Forelimb muscle (tissue), 1 donor: Measurements from ENCODE around the gene HOXD12. TPM values are rescaled to one million over a fixed set of nuclear protein-coding genes. Genes with fewer than 3 reads are reported as not detected.

Experiments
- DNase-seq: peaks from one replicate; pipeline ENCODE4 v3.0.0-alpha.2; 2013; ENCODE audit warnings: low read depth
- polyA plus RNA-seq: library from polyadenylated mRNA; unstranded; fragments of 120-200 nt; gene quantifications from one replicate; pipeline ENCODE4 v1.2.1, GENCODE V29; 2013; ENCODE audit not compliant: insufficient read length

HOXD12 gene
- polyA plus RNA-seq, 1 donor: not detected

DNA sequence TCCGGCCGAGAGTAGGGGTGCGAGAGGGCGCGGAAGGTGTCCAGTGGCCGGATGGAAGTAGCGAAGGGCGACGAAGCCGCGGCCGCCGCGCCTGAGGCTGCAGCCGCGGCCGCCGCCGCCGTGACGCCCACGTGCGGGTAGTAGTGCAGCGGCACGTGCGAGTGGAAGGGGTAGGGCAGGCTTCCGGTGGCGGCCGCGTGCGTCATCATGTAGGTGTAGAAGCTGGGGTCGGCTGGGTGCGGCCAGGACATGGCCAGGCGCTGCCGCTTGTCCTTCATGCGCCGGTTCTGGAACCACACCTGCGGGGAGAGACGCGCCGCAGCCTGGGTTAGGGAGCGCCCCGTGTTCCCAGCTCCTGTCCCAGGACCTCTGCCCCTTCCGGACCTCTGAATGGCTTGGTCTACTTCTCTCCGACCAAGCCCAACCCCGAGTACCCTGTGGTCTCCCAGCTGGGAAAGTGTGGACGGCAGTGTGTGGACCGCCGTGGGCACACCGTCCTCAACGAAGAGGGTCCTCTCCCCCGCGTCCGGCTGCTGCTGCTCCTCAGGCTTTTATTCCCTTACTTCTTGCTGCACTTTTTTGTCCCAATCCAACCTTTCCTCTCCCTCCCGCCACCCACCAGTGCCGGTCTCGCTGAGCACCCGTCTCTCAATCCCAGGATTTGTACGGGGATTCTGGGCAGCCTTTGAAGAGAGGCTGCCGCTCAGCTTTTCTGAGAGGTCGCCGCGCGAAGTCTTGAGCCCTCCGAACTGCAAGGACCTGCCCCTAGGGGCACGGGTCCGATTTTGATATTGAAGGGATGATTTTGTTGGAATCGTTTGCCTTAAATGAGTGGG is 18.8 kb upstream of the HOXD12 start:
- no peak for DNase-seq

DNA sequence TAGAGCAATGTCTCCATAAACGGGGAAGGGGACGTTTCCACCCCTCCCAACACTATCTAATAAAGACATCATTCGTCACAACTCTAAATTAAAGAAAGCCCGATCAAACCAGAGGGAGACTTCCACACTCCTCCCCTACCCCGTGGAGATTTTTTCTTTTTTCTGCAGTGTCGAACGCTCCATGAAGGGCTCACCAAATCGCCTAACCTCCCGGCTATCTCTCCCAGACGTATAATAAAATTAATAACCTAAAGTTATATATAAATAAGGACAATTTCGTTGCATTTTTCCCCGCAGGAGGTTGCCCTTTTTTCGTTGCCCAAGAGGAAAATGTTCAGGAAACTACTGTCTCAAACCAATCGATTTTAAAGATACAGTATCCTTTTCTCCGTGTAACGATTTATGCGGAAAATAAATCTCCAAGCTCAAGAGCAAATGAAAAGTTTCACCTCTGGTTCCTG is 18.2 kb upstream of the HOXD12 start:
- no peak for DNase-seq

DNA sequence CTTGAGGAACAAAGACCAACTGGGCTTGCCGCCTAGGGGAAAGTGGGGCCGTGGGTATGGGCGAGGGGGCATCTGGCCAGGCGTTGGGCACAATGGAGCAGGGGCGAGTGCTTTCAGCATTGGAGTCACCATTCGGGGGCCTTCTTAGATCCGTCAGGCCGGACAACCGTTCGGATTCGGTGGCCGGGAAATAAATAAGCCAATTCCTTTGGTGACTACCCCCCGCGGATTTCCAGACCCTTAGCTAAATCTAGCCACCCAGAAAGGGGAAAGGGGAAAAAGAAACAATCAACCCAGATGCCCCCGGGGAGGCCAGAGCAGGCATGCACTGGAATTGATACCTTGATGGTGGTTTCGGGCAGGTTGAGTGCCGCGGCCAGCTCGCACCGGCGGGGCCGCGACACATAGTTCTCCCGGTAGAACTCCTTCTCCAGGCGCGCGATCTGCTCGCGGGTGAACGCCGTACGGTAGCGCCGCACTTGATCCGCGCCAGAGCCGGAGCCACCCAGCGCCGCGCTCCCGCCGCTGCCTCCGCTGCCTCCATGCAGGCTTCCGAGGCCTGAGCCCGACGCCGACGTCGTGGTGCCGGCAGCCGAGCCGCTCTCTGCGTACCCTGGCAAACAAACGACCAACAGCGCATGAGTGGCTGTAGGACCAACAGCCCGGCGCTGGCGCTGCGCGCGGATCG is 17.6 kb upstream of the HOXD12 start:
- no peak for DNase-seq

DNA sequence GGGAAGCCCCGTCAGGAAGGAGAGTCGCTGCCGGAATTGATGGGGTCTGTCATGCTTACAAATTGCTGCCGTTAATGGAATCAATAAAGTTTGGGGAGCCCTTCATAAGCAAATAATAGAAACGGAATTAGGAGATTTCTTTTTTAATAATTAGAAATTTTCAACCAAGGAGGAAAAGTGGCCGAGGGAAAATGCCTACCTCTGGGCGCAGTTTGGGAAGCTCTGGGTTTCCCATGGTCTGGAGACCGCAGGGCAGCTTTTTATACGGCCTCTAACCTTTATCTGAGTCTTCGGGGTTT is 17.1 kb upstream of the HOXD12 start:
- no peak for DNase-seq

DNA sequence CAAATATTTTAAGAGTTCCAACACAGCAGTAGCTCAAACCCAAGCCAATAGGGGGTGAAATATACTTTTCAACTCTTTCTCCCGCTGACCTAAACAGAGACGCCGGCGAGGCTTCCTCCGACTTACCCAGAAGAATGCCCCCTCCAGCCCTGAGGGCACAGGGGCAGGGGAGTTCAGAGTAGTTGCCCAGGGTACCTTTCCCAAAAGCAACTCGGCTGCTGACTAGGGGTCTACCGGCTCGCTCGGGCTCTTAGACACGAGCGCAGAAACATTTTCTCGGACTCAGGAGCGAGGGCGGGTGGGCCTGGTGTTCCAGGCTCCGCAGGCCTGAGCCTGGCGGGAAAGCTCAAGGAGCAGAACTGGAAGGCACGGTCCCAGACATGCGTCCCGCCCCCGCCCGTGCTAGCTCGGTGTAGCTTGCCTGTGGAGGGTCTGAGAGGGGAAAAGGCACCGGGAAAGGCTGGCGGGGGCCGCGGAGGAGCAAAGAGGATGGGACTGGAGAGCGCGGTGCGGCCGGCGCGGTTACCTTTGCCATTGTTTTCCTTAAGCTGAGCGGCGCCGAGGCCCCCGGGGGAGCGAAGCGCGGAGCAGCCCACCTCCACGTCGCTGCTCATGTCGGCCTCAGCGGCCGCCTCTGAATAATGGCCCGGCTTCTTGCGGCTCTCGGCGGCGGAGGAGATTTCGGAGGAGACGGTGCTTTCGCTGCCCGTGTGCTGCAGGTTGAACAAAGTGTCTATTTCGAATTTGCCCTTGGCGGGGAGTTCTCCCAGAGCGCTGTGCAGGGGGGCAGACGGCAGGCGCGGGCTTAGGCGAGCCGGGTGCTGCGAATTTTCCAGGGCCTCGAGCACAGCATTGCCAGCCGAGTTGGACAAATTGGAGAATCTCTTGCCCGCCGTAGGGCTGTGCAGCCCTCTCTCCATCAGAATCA is 16.5 kb upstream of the HOXD12 start:
- DNase-seq: no peak

DNA sequence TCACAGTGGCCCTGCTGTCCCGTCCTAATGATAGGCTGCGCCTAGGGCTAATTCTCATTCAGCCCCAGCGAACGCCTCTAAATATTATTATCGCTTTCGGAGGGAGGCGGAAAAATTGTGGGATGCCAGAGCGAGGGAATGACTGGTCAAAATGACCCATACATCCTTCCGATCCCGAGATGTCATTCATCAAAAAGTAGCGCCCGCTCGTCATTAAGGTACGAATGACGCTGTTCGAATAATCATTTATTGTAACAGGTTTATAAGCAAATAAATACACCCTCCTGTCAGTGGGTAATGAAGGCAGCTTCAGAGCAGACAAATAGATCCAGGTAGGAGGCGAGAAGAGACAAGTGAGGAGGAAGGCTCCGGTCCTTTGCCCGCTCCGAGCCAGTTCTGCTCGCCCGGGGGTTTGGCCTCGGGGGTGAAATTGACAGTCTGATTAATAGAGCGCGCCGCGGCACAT is 15.8 kb upstream of the HOXD12 start, which contains the start of gene EVX2:
TSS of gene EVX2 (minus strand) at position 167 of the 466 bp plus-strand sequence. CDS start 186 bp downstream, outside the sequence.
- DNase-seq: no peak

DNA sequence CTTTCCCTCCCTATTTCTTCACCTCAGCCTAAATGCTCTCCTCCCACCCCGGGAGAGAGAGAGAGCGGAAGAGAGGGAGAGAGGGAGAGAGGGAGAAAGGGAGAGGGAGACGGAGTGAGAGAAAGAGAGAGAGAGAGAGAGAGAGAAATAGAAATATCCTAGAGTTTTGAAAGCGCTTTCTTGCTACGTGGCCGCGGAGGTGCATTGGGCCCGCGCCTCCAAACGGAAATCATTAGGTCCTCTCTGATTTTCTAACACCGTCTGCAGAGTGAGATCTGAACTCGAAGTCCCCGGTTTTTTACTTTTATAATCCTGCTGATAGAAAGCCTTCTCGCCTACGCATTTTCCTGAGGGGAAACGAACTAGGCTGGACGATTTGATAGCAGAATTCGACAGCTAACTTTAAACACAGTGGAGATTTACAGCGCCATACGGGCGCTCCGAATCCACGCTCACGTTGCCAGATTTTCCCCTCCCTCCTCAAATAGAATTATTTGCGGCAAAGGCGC is 14.9 kb upstream of the HOXD12 start:
- no peak for DNase-seq

DNA sequence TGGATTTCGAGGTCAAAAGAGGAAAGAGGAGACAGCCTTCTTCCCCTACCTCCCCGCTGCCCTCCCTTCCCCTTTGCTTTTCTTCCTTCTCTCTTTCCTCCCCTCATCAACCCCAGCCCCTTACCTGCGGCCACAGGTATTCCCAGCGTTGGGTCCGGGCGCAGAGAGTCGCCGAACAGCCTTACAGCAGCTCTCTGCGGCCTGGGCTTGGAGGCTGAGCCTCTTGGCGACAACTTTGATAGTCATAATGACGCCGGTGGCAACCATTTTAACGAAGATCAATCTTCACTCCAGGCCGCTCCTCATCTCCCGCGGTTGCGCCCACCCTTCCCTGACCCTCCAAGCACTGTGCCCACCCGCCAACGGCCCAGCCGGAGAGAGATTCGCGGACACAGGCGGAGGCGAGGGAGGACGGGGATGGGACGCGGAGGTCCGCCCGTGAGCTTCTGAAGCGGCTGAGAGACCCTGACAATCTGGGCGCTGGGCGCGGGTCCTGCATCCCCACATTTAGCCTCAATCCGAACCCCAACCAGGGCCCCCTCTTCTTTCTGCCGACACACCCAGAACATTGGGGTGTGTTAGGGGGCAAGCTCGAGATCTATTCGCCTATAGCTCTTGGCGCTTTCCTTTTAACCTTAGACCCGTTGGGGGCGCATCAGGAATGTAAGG is 14.3 kb upstream of the HOXD12 start:
- no peak for DNase-seq

DNA sequence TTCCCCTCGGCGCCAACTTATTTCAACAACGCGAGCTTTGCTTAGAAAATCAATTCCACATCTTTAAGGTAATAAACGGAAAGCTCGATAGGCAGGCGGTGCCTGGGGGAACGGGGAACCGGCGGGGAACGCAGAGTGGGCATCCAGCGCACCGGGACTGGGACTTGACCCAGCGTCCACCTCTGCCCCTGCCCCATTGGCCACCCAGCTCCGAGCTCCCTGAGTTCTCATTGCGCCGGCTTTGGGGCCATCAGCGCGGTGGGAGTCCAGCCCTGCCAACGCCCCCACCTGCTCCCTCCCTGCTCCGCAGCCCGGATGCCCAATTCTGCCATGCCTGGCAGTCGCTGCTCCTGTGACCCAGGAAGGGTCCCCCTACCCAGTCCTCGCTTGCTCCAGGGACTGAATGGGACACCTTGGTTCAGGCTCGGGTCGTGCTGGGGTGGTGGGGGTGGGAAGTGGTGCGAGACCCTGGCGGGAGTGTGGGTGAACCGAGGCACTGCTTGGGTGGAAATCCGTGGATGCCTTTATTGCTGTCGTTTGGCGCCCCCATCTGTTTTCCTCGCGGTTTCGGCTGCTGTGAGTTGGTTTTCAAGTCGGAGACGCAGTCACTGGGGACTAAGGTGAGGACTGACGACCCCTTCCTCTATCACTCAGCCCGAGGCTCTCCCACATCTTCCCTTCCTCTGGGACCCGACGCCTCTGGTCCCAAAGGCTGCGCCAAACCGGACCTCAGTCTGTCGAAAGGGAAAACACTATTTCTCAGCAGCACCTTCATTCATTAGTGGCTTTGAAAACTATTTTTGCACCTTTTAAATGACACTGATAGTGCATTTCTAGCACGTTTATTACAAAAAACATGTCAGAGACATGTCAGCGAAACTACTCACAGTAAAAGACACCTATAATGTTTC is 13.5 kb upstream of the HOXD12 start:
- no peak for DNase-seq

DNA sequence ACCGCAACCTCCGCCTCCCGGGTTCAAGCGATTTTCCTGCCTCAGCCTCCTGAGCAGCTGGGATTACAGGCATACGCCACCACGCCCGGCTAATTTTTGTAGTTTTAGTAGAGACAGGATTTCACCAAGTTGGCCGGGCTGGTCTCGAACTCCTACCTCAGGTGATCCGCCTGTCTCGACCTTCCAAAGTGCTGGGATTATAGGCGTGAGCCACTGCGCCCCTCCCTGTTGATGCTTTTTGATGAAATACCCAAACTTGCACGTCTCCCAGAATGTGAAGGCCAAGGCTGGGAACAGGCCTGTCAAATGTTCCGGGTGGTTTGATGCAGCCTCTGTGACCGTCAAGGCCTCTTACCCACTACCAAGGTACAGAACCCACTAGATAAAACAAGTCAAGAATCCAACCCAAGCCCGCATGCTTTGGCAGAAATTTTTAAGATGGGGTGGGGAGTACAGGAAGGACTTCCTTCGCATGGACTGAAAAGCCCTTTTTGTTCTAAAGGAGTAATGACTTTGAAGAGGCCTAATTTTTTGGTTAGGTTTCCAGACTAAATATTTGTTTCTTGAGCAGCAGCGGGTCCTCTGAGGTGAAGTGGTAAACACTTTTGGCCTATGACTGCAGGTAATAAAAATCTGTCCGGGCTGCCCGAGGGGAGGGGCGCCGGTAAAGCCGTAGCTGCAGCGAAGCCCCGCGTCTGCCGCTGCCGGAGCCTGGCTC is 12.1 kb upstream of the HOXD12 start:
- no peak for DNase-seq

DNA sequence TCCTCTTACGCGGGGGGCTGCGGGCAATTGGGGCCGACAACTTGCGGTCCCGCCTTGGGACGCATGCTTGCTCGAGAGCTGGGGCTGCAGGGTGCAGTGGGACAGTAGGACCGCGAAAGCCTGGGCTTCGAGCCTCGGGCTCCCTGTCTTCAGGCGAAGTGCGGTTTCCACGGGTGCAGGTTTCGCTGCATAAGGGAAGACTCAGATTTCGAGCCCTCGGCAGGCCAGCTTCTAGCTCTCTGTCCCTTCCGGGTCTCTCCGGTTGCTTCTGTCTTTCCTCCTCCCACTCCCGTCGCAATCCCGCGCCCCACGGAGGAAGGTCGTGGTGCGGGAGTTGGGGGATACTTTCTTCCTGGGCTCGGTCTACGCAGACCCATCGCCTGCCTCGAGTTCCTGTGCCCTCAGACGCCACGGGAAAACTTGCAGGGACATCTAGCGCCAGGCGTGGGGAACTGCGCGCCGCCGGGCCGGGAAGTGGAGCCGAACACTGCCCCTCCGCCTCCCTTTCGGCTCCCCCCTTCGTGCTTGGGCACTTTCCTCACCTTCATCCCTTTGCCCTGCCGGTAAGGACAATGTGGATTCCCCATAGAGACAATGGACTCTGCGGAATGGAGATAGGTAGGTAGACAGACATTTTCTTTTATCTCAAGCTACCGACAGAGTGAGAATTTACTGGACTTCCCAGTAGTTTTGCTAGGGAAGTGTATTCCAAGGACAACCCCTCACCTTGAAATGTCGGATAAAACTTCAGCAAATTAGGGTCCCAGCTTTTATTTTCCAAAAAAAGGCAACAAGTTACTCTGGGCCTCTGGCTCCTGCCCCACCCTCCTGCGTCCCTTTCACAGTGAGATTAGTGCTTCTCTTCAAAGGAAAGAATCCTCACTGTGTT is 11.3 kb upstream of the HOXD12 start:
- DNase-seq: no peak

DNA sequence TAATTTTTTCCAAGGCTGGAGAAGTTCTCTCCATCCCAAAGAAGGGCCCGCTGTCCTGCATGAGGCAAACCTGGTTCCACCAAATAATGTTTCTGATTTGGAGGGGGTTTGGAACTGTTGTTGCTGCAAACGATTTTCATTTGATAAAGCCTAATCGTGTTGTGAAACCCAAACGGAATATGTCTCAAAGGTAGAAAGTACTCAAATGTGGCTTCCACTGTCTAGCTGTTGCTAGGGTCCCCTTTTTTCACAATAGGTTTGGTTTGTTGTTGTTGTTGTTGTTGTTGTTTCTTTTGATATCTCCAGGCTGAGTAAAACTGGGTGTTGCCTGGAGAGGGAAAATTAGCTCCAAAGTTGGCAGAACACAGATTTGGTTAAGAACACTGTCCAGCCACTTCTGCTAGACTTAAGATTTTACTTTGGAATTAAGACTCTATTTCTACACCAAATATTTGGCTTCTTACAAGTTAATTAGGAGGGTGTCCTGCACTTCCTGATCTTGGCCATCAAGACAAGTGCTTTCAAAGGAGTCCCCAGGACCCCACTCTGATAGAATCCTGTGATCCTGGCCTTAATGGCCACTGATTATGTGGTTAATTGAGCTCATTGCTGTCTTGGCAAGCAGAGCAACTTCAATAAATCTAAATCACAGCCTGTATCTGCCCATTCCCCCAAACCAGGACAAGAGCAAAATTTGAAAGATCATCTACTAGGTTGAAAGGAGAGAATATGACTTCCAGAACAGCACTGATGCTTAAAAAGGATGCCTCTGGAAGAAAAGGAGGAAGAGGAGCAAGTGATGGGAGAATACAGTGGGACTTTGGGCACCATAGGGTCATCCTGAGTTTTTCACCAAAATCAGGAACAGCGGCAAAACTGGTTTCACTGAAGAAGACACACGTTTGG is 10.4 kb upstream of the HOXD12 start:
- no peak for DNase-seq

DNA sequence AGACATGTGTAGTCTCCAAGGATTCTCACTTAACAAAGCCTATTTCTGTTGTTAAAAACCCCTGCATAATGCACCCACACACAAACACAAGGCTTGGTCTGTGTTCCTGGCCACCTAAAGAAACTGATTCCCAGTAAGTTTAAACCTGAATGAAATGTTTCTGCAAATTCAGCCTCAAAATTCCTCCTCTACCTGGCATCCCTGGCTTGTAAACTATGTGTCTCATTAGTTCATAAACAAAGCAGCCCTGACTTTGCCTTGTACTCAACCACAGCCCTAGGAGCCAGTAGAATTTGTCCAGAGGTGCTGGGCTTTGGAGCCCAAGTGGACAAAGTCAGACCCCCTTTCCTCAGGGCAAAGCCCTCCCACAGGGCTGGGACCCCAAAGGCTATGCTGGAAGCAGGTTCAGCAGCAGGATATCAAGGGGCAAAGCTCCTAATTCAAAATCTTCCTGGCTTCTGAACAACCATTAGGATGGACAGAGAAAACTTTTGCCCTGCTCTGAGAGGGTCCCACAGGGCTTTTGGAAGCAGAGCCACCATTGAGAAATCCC is 9.7 kb upstream of the HOXD12 start:
- no peak for DNase-seq

DNA sequence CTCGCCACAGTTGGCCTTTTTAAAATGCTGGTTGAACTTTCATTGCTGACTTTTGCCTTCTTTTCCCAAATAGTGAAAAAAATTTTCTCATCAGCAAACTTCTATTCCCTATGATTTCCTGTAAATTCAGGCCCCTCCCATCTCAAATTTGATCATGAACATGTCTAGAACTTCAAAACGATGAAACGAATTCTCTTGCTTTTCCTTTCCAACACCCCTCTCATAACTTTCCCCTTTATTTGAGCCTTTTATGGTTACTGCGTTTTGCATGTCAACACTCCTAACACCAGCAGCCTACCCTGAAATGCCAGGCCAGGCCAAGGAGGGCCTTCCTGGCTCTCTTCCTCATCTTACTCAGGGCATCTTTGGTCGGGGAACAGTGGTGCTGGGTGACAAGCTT is 8.7 kb upstream of the HOXD12 start:
- DNase-seq: no peak

DNA sequence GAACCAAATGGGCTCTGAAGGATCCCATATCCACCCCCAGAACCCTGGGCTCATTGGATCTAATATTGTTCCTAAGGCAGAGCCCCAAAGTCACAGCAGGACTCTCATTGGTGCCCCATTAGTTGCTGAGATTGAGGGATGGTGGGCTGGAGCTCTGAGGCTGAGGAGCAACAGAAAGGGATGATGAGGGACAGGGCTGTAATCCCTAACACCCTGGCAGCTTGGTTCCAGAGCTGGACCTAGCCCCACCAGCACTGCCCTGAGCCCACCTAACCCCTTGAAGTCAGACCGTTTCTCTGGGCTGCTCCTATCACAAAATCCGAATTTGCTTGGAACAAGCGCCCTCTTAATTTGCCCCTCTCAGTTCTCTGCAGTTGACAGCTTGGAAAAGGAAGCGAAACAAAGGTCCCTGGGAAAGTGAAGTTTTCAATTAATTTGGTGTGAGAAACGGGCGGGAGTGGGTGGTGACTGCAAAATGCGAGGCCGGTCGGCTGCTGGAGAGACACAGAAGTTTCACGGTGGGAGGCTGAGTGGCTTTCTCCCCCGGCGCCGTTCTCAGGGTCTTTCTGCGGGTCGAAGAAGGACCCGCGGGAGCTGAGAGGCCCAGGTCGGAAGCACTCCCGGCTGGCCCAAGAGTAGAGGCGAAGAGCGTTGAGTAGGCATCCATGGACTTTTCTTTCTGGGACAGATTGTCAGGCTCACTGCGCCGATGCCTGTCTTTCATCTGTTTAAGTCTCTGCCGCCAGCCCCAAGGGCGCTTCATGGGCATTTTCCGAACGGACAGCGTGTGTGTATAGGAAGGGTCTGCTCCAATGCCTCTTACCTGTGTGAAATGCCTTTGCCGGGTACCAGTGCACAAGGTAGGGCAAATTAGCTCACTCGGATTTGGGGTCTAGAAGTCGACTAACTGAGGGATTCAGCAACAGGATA is 8.0 kb upstream of the HOXD12 start:
- no peak for DNase-seq
